T-helper 9 cell (primary cell): Measurements from ENCODE around the gene CEP128.

ENCODE experiments used
- DNase-seq: peaks from one replicate; pipeline ENCODE4 v3.0.0-alpha.2; 2020

Gene CEP128

DNA sequence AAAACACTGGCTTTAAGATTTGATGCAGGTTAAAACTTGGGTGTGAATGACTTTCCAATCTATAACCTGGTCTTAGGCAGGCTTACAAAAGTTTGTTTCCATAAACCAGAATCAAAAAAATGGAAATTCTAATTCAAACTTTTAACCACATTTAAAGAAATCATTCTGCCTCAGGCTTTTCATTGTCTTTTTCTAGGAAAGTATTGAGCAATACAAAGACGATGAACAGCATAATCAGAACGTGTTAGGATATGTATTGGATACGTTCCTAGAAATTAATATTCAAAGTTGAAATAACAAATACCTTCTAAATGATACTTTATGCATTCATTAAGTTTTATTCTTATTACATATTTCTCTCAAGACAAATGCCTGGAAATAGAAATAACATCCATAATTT is 172.9 kb downstream of the CEP128 start:
- DNase-seq, result no peak

GRCh38 chr14:80764921-80765507 is 176.5 kb downstream of the CEP128 start:
- DNase-seq, result no peak

- no peak for DNase-seq
Observed at GRCh38 chr14:80764496-80764895, 177.0 kb downstream of the CEP128 start.

DNA sequence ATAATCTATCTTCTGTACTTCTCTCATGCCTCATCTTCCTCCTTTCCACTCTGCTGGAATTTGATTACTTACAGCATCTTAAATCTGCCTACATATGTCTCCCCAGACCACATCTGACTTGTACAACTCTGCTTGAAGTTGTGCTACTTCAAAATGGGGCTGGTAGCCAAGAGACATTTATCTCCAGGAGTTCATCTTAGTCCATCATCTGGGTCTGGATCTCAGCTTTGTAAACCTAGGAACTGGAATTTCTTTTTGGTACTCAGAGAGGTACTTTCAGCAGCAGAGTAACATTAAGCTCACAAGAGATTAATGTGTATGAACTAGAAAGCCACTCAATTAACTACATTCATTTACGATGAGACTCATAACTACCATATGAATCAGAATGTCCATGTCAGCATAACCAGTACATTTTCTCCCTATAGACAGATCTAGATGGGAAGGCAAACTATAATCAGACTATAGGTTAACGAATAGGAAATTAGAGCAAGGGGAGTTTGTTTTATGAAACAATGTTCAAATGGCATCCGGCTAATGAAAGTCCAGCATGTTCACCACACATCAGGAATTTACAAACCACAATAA is 178.8 kb downstream of the CEP128 start:
- DNase-seq, result no peak

- no peak for DNase-seq
Observed at GRCh38 chr14:80754696-80755095, 186.8 kb downstream of the CEP128 start.

GRCh38 chr14:80751285-80751684 is 190.3 kb downstream of the CEP128 start:
- no peak for DNase-seq

DNA sequence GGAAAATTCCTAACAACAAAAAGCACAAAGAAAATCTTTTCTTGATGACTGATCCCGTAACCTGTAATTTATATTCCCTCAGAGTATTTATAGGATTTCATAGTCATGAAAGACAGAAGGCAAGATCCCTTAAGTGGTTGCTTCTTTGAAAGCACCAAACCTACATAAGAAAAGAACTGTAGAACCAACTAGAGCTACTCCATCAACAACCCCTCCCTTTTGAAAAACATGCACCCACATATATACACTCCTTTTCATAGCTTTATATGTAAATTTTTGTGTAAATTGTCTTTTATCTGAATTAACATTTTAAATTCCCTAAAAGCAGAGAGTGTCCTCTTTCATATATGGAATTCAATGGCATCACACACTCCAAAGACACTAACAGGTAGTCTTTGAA is 215.3 kb downstream of the CEP128 start:
- DNase-seq, result no peak

- no peak for DNase-seq
Observed at GRCh38 chr14:80718940-80719339, 222.6 kb downstream of the CEP128 start.

GRCh38 chr14:80714474-80714873 is 227.1 kb downstream of the CEP128 start:
- no peak for DNase-seq

GRCh38 chr14:80713076-80713850 is 228.3 kb downstream of the CEP128 start:
- no peak for DNase-seq

DNA sequence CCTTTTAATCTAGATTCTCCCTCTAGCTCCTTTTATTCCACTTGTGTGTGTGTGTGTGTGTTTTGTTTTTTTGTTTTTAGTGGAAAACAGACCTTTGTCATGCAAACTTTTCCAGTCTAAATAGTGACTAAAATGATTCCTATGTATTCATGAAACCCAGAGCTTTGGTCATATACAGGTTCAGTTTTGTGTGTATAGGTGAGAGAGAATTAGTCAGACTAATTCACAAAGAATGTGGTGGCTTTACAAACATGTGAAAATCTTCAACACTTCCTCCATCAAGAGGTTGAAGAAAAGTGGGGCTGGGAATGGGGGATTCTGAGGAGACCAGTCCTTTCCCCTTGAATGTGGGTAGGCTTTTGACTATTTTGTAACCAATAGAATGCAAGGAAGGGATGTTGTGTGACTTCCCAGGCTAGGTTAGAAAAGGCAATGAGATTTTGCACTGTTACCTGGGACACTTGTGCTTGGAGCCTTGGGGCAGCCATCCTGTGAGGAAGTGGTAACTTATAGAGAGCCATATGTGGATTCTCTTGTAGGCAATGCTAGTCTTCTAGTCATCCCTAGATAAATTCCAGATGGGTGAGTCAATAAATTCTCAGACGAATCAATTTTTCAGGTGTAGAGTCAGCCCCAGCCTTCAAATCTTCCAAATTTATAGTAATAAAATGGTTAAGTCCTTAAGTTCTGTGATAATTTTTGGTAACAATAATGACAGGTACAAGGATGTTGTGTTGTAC is 236.1 kb downstream of the CEP128 start:
- DNase-seq, result no peak

DNA sequence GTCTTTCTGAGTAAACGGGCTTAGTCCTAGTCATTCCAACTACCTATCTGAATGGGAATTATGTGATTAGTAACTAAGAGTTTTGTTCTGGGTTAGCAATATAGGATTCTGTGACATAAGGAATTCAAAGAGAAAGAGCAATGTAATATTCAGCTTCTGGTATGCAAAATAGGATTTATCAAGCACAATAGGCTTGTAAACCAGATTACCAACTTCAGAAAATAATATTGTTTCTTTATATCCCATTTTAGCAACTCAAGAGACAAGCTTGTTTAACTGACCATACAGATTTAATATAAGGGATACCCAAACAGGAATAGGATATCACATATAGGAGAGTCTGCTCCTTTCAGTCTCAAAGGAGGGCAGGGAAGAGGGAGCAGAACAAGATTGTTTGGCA is 240.9 kb downstream of the CEP128 start:
- no peak for DNase-seq

GRCh38 chr14:80699861-80700260 is 241.7 kb downstream of the CEP128 start:
- no peak for DNase-seq

- no peak for DNase-seq
Observed at GRCh38 chr14:80698974-80699373, 242.6 kb downstream of the CEP128 start.

- no peak for DNase-seq
Observed at GRCh38 chr14:80695869-80696268, 245.7 kb downstream of the CEP128 start.

GRCh38 chr14:80692903-80693302 is 248.6 kb downstream of the CEP128 start:
- DNase-seq, result no peak

DNA sequence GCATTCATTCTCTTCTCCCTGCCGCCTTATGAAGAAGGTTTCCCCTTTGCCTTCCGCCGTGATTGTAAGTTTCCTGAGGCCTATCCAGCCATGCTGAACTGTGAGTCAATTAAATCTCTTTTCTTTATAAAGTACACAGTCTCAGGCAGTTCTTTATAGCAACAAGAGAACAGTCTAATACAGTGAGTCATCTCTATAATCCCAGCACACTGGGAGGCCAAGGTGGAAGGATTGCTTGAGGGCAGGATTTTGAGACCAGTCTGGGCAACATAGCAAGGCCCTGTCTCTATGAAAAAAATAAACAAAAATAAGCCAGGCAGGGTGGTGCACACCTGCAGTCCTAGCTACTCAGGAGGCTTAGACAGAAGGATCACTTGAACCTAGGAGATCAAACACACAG is 259.9 kb downstream of the CEP128 start:
- no peak for DNase-seq

GRCh38 chr14:80679273-80679672 is 262.3 kb downstream of the CEP128 start:
- DNase-seq, result no peak

DNA sequence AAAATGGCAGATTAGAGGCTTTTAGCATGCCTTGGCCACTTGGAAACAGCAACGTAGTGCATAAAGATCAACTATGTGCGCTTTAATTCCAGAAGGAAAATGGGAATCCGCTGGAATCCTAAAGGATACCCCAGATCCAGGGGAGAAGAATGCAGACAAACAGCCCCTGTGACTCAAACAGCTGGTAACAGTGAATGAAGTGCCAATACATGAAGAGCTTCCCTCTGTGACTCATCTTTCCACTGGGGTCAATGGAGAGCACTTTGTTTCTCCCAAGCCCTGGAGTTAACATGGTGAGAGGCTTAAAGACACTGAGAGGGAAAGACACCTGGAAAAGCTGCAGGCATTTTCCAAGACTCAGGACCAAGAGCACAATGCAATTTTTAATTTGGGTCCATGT is 263.1 kb downstream of the CEP128 start:
- DNase-seq, result no peak

DNA sequence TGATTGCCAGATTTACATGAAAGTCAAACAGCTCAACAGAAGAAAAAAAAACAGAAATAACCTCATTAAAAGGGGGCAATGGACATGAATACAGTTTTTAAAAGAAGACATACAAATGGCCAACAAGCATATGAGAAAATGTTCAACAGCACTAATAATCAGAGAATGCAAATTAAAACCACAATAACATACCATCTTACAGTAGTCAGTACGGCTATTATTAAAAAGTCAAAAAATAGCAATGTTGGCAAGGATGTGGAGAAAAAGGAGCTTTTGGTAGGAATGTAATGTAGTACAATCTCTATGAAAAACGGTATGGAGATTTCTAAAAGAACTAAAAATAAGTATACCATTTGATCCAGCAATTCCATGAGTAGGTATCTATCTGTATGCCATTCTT is 272.1 kb downstream of the CEP128 start:
- DNase-seq, result no peak

- no peak for DNase-seq
Observed at GRCh38 chr14:80664576-80664975, 277.0 kb downstream of the CEP128 start.

GRCh38 chr14:80663541-80663940 is 278.0 kb downstream of the CEP128 start:
- no peak for DNase-seq

DNA sequence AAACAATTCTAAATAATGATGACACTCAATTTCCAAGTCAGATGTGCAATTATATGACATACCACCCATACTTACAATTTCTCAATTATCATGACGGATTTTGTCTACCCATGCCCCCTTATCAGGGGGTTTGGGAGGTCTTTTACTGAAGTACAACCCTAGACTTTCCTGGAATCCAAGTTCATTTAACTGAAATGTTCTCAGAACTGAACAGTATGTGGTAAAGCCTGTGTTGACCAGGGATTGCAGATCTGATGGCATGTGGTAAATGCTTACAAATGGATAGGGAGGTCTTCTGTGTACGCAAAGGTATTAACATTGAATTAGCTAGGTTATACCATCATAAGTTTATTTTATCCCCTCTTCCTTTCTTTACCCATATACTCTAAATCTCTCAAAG is 281.8 kb downstream of the CEP128 start:
- no peak for DNase-seq

DNA sequence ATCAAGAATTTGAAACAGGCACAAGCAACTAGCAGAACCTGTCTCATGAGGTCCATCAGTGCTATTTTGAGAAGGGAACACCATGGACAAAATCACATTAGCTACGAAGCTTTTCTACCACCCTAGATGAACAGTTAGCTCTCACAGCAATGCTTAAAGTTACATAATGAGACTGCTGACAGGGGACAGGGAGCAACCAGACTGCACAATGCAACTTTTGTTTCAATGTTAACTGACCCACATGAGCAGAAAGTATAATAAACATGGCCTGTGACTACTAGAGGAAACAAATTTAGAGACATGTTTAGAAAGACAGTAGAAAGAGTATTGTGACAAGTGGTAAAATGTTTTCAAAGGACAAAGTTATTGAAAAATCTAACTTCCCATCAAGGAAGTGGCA is 282.8 kb downstream of the CEP128 start:
- DNase-seq, result no peak
